Tibial nerve (tissue), 4 donors: ENCODE results near the gene KLC4.

Experiments used
- CTCF ChIP-seq, 5 experiments: fragments of 200-600 bp in 3 of 5; fragments of 450-650 bp in 2 of 5; sonication (generic) in 3 of 5; IDR thresholded peaks; one replicate each; pipeline ENCODE4 v1.5.1; 2016 to 2019; ENCODE audit warnings: antibody characterized with exemption in 5 of 5, mild to moderate bottlenecking in 3 of 5, moderate library complexity in 2 of 5
- EP300 ChIP-seq, 2 donors: sonication (generic); formaldehyde crosslinking; IDR thresholded peaks; one replicate each; pipeline ENCODE4 v1.6.1; 2017; ENCODE audit warnings: antibody characterized with exemption in 2 of 2, mild to moderate bottlenecking in 1 of 2
- POLR2A ChIP-seq, 2 donors: fragments of 450-650 bp; IDR thresholded peaks; one replicate each; pipeline ENCODE4 v1.6.1; 2017; ENCODE audit warnings: antibody characterized with exemption in 2 of 2, mild to moderate bottlenecking in 2 of 2, moderate library complexity in 2 of 2

- TF ChIP-seq CTCF (IDR thresholded peaks at IDR 0.05) (no peak), POLR2A (IDR thresholded peaks at IDR 0.05) (no peak), EP300 (IDR thresholded peaks at IDR 0.05) (no peak)
These were observed 36.5 kb downstream of the KLC4 start for GRCh38 chr6:43095939-43096338.
